HUDEP-2 (cell line): ENCODE data around the gene PABPC1L.
A peak's percentile ranks its signal among the peaks of the same experiment; 100 is the strongest.

Experiments used
- DNase-seq, 76 experiments: peaks; one replicate each; lab custom pipeline; 2025; ENCODE audit not compliant: unreplicated experiment in 76 of 76; lab: John Stamatoyannopoulos, UW

PABPC1L gene

GRCh38 chr20:44941120-44941691 is 31.3 kb downstream of the PABPC1L start:
- no peak for DNase-seq

- DNase-seq = no peak
Measured at GRCh38 chr20:44942264-44942973, 32.6 kb downstream of the PABPC1L start.

- no peak for DNase-seq
Measured at GRCh38 chr20:44943828-44944227, 34.0 kb downstream of the PABPC1L start.

GRCh38 chr20:44945261-44945660 is 35.4 kb downstream of the PABPC1L start:
- no peak for DNase-seq

- no peak for DNase-seq
Measured at GRCh38 chr20:44946271-44946852, 36.5 kb downstream of the PABPC1L start.

- DNase-seq = no peak
Measured at GRCh38 chr20:44948107-44948506, 38.2 kb downstream of the PABPC1L start.

- DNase-seq = no peak
Measured at GRCh38 chr20:44948513-44948912, 38.7 kb downstream of the PABPC1L start.

- no peak for DNase-seq
Measured at GRCh38 chr20:44950368-44950767, 40.5 kb downstream of the PABPC1L start.

GRCh38 chr20:44952731-44953130 is 42.9 kb downstream of the PABPC1L start:
- no peak for DNase-seq

GRCh38 chr20:44954211-44954610 is 44.4 kb downstream of the PABPC1L start:
- DNase-seq = no peak

GRCh38 chr20:44955270-44955669 is 45.4 kb downstream of the PABPC1L start:
- DNase-seq = no peak

GRCh38 chr20:44956410-44956809 is 46.5 kb downstream of the PABPC1L start:
- DNase-seq = no peak

- DNase-seq = no peak
Measured at GRCh38 chr20:44958276-44958675, 48.4 kb downstream of the PABPC1L start.

- DNase-seq = no peak
Measured at GRCh38 chr20:44959082-44959637, 49.3 kb downstream of the PABPC1L start.

GRCh38 chr20:44959638-44960102 is 49.8 kb downstream of the PABPC1L start:
- peak in 8 of 76 experiments; percentile 3 to 47 (median 22) for DNase-seq

- DNase-seq = peak in 75 of 76 experiments; percentile 43 to 97 (median 89)
Measured at GRCh38 chr20:44960103-44960852, 50.4 kb downstream of the PABPC1L start, which contains the start of gene TOMM34. TSS of gene TOMM34 (minus strand) at chr20:44960397. CDS start at chr20:44960333, 64 bp downstream.

- DNase-seq = peak in 2 of 76 experiments; percentile 17 to 33
Measured at GRCh38 chr20:44961011-44961869, 51.4 kb downstream of the PABPC1L start.

- DNase-seq = peak in 7 of 76 experiments; percentile 6 to 34 (median 12)
Measured at GRCh38 chr20:44961870-44962267, 52.0 kb downstream of the PABPC1L start.

- DNase-seq = no peak
Measured at GRCh38 chr20:44962483-44962882, 52.6 kb downstream of the PABPC1L start.
